ENCODE data around the gene IGLL5. TPM values are rescaled to one million over a fixed set of nuclear protein-coding genes. Genes with fewer than 3 reads are reported as not detected.

Gene IGLL5
- total RNA-seq, 4 donors from 2014 or later, result 1.8 to 15.7 TPM; not detected in 2

- no peak for DNase-seq
- intact Hi-C loops (cut with DNase I), result no loop called here
- Histone ChIP-seq H3K27ac (no peak overlapping the region), H3K27me3 (no peaks in the 10 kb centered on the region), H3K4me3 (replicated peaks in 1 of 3) (no peak overlapping the region), H3K36me3 (no peaks in the 10 kb centered on the region), H3K9me3 (no peaks in the 10 kb centered on the region), H3K4me1 (no peaks in the 10 kb centered on the region)
- no peak for TF ChIP-seq POLR2A (IDR thresholded peaks at IDR 0.05)
- no peak for TF ChIP-seq CTCF (IDR thresholded peaks at IDR 0.05)
- WGBS, 2 donors, result 77 to 84% methylated on average over 2 of the region's 2 CpGs
Observed at GRCh38 chr22:22858559-22858937, 29.1 kb upstream of the IGLL5 start.

- Histone ChIP-seq H3K36me3 (no peaks in the 10 kb centered on the region), H3K4me3 (replicated peaks in 1 of 3) (no peak overlapping the region), H3K4me1 (peaks cover 0 to 15% of the 10 kb centered on the region in 2 donors), H3K9me3 (no peaks in the 10 kb centered on the region), H3K27ac (no peak overlapping the region), H3K27me3 (no peaks in the 10 kb centered on the region)
- intact Hi-C loops (cut with DNase I), result no loop called here
- 88% methylated on average over 2 of the region's 2 CpGs for WGBS, 2 donors
- TF ChIP-seq POLR2A (IDR thresholded peaks at IDR 0.05) (no peak), CTCF (IDR thresholded peaks at IDR 0.05) (no peak)
- no peak for DNase-seq
Observed at GRCh38 chr22:22863001-22863400, 24.6 kb upstream of the IGLL5 start.

GRCh38 chr22:22865311-22866072 lies 22.1 kb upstream of the IGLL5 start:
- WGBS, 2 donors, result 42 to 46% methylated on average over 5 of the region's 5 CpGs
- Histone ChIP-seq H3K4me1 (peaks cover 0 to 15% of the 10 kb centered on the region in 2 donors), H3K9me3 (no peaks in the 10 kb centered on the region), H3K27ac (no peak overlapping the region), H3K27me3 (no peaks in the 10 kb centered on the region), H3K36me3 (no peaks in the 10 kb centered on the region), H3K4me3 (replicated peaks in 1 of 3) (no peak overlapping the region)
- intact Hi-C loops (cut with DNase I), result no loop called here
- DNase-seq, result no peak
- TF ChIP-seq POLR2A (IDR thresholded peaks at IDR 0.05) (no peak), CTCF (IDR thresholded peaks at IDR 0.05) (no peak)

GRCh38 chr22:22866381-22867111 lies 21.1 kb upstream of the IGLL5 start:
- 66 to 70% methylated on average over 8 of the region's 8 CpGs for WGBS, 2 donors
- intact Hi-C loops (cut with DNase I), result no loop called here
- Histone ChIP-seq H3K9me3 (no peaks in the 10 kb centered on the region), H3K4me1 (peaks cover 0 to 15% of the 10 kb centered on the region in 2 donors), H3K27ac (no peak overlapping the region), H3K4me3 (replicated peaks in 1 of 3) (no peak overlapping the region), H3K36me3 (no peaks in the 10 kb centered on the region), H3K27me3 (no peaks in the 10 kb centered on the region)
- DNase-seq, result no peak
- TF ChIP-seq CTCF (IDR thresholded peaks at IDR 0.05), result no peak
- no peak for TF ChIP-seq POLR2A (IDR thresholded peaks at IDR 0.05)

Data from thyroid gland (tissue), 4 donors.